ENCODE data around the gene COQ2. TPM values are rescaled to one million over a fixed set of nuclear protein-coding genes. Genes with fewer than 3 reads are reported as not detected.
"Not testable (repeated sequence)": the region's sequence is repeated elsewhere in the genome, so short reads cannot be mapped to it uniquely, and the experiment has no call there.

The COQ2 gene
- total RNA-seq (7.3 TPM), polyA plus RNA-seq (10.7 TPM)
- long read RNA-seq, donor 1, result 0 reads
- long read RNA-seq, donor 2, result 0 reads
- long read RNA-seq, donor 3, transcript COQ2-206 (7 exons, 1,641 nt), result major isoform, 7 of 7 reads
- long read RNA-seq, donor 3, partial matches to known transcripts, result 0 of 7 reads
- long read RNA-seq, donor 3, other reads (novel, unspliced or antisense), result 0 of 7 reads
- long read RNA-seq, donor 4, partial matches to known transcripts, result 0 of 2 reads
- long read RNA-seq, donor 4, other reads (novel, unspliced or antisense), result 0 of 2 reads
- long read RNA-seq, donor 5, transcript COQ2-206 (7 exons, 1,641 nt), result major isoform, 9 of 15 reads
- long read RNA-seq, donor 5, partial matches to known transcripts, result 6 of 15 reads
- long read RNA-seq, donor 5, other reads (novel, unspliced or antisense), result 0 of 15 reads
- long read RNA-seq, donor 6, partial matches to known transcripts, result 0 of 1 reads
- long read RNA-seq, donor 6, other reads (novel, unspliced or antisense), result 0 of 1 reads
- long read RNA-seq, donor 7, result 0 reads
- long read RNA-seq, donor 8, partial matches to known transcripts, result 0 of 2 reads
- long read RNA-seq, donor 8, other reads (novel, unspliced or antisense), result 0 of 2 reads
- long read RNA-seq, donor 9, partial matches to known transcripts, result 0 of 4 reads
- long read RNA-seq, donor 9, other reads (novel, unspliced or antisense), result 0 of 4 reads
- long read RNA-seq, donor 10, partial matches to known transcripts, result 0 of 1 reads
- long read RNA-seq, donor 10, other reads (novel, unspliced or antisense), result 0 of 1 reads

- H3K36me3 ChIP-seq (ENCODE audit: control insufficient read depth in 2 of 2, insufficient read depth in 2 of 2, low read length in 1 of 2), result no peaks in the 10 kb centered on the region
- H3K9me3 ChIP-seq (ENCODE audit: control insufficient read depth in 2 of 2, insufficient read depth in 1 of 2, low read length in 1 of 2), result no peaks in the 10 kb centered on the region
- peaks cover 0 to 12% of the 10 kb centered on the region in 2 donors for H3K27me3 ChIP-seq (ENCODE audit: control insufficient read depth in 2 of 2, insufficient read depth in 1 of 2, low read length in 1 of 2)
- H3K27ac ChIP-seq (ENCODE audit: low read depth in 1 of 2, low read length in 1 of 2), result peak within 1 kb of the TSS; percentile 81 to 91
- peak; percentile 82 to 94 (median 85) for DNase-seq (ENCODE audit: low read depth in 6 of 9, low spot score in 9 of 9)
- under 1% methylated on average over 76 of the region's 76 CpGs for WGBS
- peaks cover 2 to 8% of the 10 kb centered on the region in 2 donors for H3K4me1 ChIP-seq (ENCODE audit: control insufficient read depth in 2 of 2, insufficient read depth in 2 of 2, low read length in 2 of 2)
- peak within 1 kb of the TSS; percentile 72 to 88 for H3K4me3 ChIP-seq (ENCODE audit: low read length in 2 of 2)
These were observed at the start of gene COQ2 for GRCh38 chr4:83284193-83285054. Gene COQ2 (minus strand): TSS chr4:83284798. CDS start chr4:83284764, 34 bp downstream.

DNA sequence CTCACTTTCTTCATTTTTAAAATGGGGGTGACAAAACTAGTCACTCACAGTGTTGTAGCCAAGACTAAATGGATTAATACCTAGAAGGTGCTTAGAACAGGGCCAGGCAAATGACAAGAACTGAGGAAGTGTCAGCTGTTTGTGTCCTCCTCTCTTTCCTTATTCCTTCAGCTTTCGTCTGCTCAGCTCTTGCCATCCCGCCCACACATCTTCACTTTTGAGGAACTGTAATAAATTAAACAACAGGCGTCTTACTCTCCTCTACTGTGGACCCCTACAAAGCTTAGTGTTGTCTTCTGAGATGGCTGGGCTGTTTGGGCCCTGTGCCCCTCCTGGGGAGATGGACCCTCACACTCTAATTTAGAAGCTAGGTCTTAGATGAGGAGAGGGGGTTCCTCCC lies 47.4 kb upstream of the COQ2 start:
- H3K27me3 ChIP-seq (ENCODE audit: control insufficient read depth in 2 of 2, insufficient read depth in 1 of 2, low read length in 1 of 2), result peaks cover 36 to 69% of the 10 kb centered on the region in 2 donors
- no peak overlapping the region for H3K4me3 ChIP-seq (ENCODE audit: low read length in 2 of 2)
- DNase-seq (ENCODE audit: low read depth in 6 of 9, low spot score in 9 of 9), result no peak
- H3K27ac ChIP-seq (ENCODE audit: low read depth in 1 of 2, low read length in 1 of 2), result peak overlapping the region in 1 of 2 donors; percentile 8
- no peaks in the 10 kb centered on the region for H3K9me3 ChIP-seq (ENCODE audit: control insufficient read depth in 2 of 2, insufficient read depth in 1 of 2, low read length in 1 of 2)
- H3K36me3 ChIP-seq (ENCODE audit: control insufficient read depth in 2 of 2, insufficient read depth in 2 of 2, low read length in 1 of 2), result no peaks in the 10 kb centered on the region
- 83% methylated on average over 3 of the region's 3 CpGs for WGBS
- H3K4me1 ChIP-seq (ENCODE audit: control insufficient read depth in 2 of 2, insufficient read depth in 2 of 2, low read length in 2 of 2), result peaks cover 4 to 12% of the 10 kb centered on the region in 2 donors

- Histone ChIP-seq H3K27ac (ENCODE audit: low read depth in 1 of 2, low read length in 1 of 2) (no peak overlapping the region), H3K4me1 (ENCODE audit: control insufficient read depth in 2 of 2, insufficient read depth in 2 of 2, low read length in 2 of 2) (peaks cover 0 to 6% of the 10 kb centered on the region in 2 donors), H3K36me3 (ENCODE audit: control insufficient read depth in 2 of 2, insufficient read depth in 2 of 2, low read length in 1 of 2) (no peaks in the 10 kb centered on the region), H3K4me3 (ENCODE audit: low read length in 2 of 2) (no peak overlapping the region), H3K27me3 (ENCODE audit: control insufficient read depth in 2 of 2, insufficient read depth in 1 of 2, low read length in 1 of 2) (peaks cover 19 to 50% of the 10 kb centered on the region in 2 donors), H3K9me3 (ENCODE audit: control insufficient read depth in 2 of 2, insufficient read depth in 1 of 2, low read length in 1 of 2) (no peaks in the 10 kb centered on the region)
- no peak for DNase-seq (ENCODE audit: low read depth in 6 of 9, low spot score in 9 of 9)
- 94% methylated on average over 5 of the region's 5 CpGs for WGBS
These were observed 45.0 kb upstream of the COQ2 start for GRCh38 chr4:83329521-83330110.

- Histone ChIP-seq H3K27me3 (ENCODE audit: control insufficient read depth in 2 of 2, insufficient read depth in 1 of 2, low read length in 1 of 2) (peaks cover 19 to 42% of the 10 kb centered on the region in 2 donors), H3K27ac (ENCODE audit: low read depth in 1 of 2, low read length in 1 of 2) (no peak overlapping the region), H3K4me3 (ENCODE audit: low read length in 2 of 2) (no peak overlapping the region), H3K9me3 (ENCODE audit: control insufficient read depth in 2 of 2, insufficient read depth in 1 of 2, low read length in 1 of 2) (no peaks in the 10 kb centered on the region), H3K36me3 (ENCODE audit: control insufficient read depth in 2 of 2, insufficient read depth in 2 of 2, low read length in 1 of 2) (no peaks in the 10 kb centered on the region), H3K4me1 (ENCODE audit: control insufficient read depth in 2 of 2, insufficient read depth in 2 of 2, low read length in 2 of 2) (no peaks in the 10 kb centered on the region)
- WGBS, result 69% methylated on average over 7 of the region's 7 CpGs
- DNase-seq (ENCODE audit: low read depth in 6 of 9, low spot score in 9 of 9), result no peak
These were observed 44.1 kb upstream of the COQ2 start for GRCh38 chr4:83328521-83329187.

- no peaks in the 10 kb centered on the region for H3K9me3 ChIP-seq (ENCODE audit: control insufficient read depth in 2 of 2, insufficient read depth in 1 of 2, low read length in 1 of 2)
- no peak overlapping the region for H3K27ac ChIP-seq (ENCODE audit: low read depth in 1 of 2, low read length in 1 of 2)
- peaks cover 3 to 23% of the 10 kb centered on the region in 2 donors for H3K27me3 ChIP-seq (ENCODE audit: control insufficient read depth in 2 of 2, insufficient read depth in 1 of 2, low read length in 1 of 2)
- no peaks in the 10 kb centered on the region for H3K36me3 ChIP-seq (ENCODE audit: control insufficient read depth in 2 of 2, insufficient read depth in 2 of 2, low read length in 1 of 2)
- H3K4me3 ChIP-seq (ENCODE audit: low read length in 2 of 2), result no peak overlapping the region
- no peak for DNase-seq (ENCODE audit: low read depth in 6 of 9, low spot score in 9 of 9)
- WGBS, result 94% methylated on average over 8 of the region's 8 CpGs
- H3K4me1 ChIP-seq (ENCODE audit: control insufficient read depth in 2 of 2, insufficient read depth in 2 of 2, low read length in 2 of 2), result no peaks in the 10 kb centered on the region
These were observed 41.9 kb upstream of the COQ2 start for GRCh38 chr4:83326546-83326945.

DNA sequence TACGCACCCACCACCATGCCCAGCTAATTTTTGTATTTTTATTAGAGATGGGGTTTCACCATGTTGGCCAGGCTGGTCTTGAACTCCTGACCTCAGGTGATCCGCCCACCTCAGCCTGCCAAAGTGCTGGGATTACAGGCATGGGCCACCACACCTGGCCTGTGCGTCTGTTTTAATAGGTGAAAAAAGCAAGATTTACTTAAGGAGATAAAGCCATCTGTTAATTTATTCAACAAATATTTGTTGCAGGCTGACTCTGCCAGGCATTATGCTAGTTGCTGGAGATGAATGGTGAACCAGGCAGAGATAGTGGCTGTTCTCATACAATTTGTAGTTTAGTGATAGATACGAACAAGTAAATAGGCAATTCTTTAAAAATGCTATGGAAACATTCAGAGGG lies 40.7 kb upstream of the COQ2 start:
- not testable (repeated sequence) for H3K27ac ChIP-seq (ENCODE audit: low read depth in 1 of 2, low read length in 1 of 2); DNase-seq (ENCODE audit: low read depth in 6 of 9, low spot score in 9 of 9); H3K9me3 ChIP-seq (ENCODE audit: control insufficient read depth in 2 of 2, insufficient read depth in 1 of 2, low read length in 1 of 2); H3K4me1 ChIP-seq (ENCODE audit: control insufficient read depth in 2 of 2, insufficient read depth in 2 of 2, low read length in 2 of 2); H3K4me3 ChIP-seq (ENCODE audit: low read length in 2 of 2); H3K36me3 ChIP-seq (ENCODE audit: control insufficient read depth in 2 of 2, insufficient read depth in 2 of 2, low read length in 1 of 2)
- 96% methylated on average over 4 of the region's 4 CpGs for WGBS
- peaks cover 0 to 23% of the 10 kb centered on the region in 2 donors for H3K27me3 ChIP-seq (ENCODE audit: control insufficient read depth in 2 of 2, insufficient read depth in 1 of 2, low read length in 1 of 2)

- no peaks in the 10 kb centered on the region for H3K36me3 ChIP-seq (ENCODE audit: control insufficient read depth in 2 of 2, insufficient read depth in 2 of 2, low read length in 1 of 2)
- H3K27ac ChIP-seq (ENCODE audit: low read depth in 1 of 2, low read length in 1 of 2), result no peak overlapping the region
These were observed 38.5 kb upstream of the COQ2 start for GRCh38 chr4:83323136-83323535.

DNA sequence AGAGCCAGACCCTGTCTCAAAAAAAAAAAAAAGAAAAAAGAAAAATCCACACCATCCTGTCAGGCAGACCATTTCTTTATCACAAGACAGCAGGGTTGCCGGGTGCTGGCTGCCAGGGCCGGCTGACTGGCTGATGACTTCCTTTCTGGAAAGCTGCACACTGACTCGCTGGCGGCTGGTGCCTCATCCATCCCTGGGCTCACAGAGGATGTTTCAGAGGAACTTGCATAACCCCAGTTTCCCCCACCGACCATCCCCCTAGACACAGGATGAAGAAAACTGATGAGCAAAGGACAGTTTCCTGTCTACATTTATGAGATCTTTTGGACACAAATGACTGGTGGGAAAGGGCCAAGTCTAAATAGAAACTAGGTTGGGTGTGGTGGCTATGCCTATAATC lies 36.0 kb upstream of the COQ2 start:
- no peaks in the 10 kb centered on the region for H3K9me3 ChIP-seq (ENCODE audit: control insufficient read depth in 2 of 2, insufficient read depth in 1 of 2, low read length in 1 of 2)
- DNase-seq (ENCODE audit: low read depth in 6 of 9, low spot score in 9 of 9), result no peak
- peaks cover 0 to 10% of the 10 kb centered on the region in 2 donors for H3K27me3 ChIP-seq (ENCODE audit: control insufficient read depth in 2 of 2, insufficient read depth in 1 of 2, low read length in 1 of 2)
- H3K4me3 ChIP-seq (ENCODE audit: low read length in 2 of 2), result no peak overlapping the region
- peaks cover 0 to 2% of the 10 kb centered on the region in 2 donors for H3K4me1 ChIP-seq (ENCODE audit: control insufficient read depth in 2 of 2, insufficient read depth in 2 of 2, low read length in 2 of 2)
- whole genome bisulfite sequencing, result 11% methylated on average over 5 of the region's 5 CpGs
- no peaks in the 10 kb centered on the region for H3K36me3 ChIP-seq (ENCODE audit: control insufficient read depth in 2 of 2, insufficient read depth in 2 of 2, low read length in 1 of 2)
- H3K27ac ChIP-seq (ENCODE audit: low read depth in 1 of 2, low read length in 1 of 2), result no peak overlapping the region

More at GRCh38 chr4:83323136-83323535, 38.5 kb upstream of the COQ2 start:
- Histone ChIP-seq H3K4me1 (ENCODE audit: control insufficient read depth in 2 of 2, insufficient read depth in 2 of 2, low read length in 2 of 2) (peaks cover 0 to 2% of the 10 kb centered on the region in 2 donors), H3K27me3 (ENCODE audit: control insufficient read depth in 2 of 2, insufficient read depth in 1 of 2, low read length in 1 of 2) (peaks cover 0 to 14% of the 10 kb centered on the region in 2 donors), H3K4me3 (ENCODE audit: low read length in 2 of 2) (no peak overlapping the region), H3K9me3 (ENCODE audit: control insufficient read depth in 2 of 2, insufficient read depth in 1 of 2, low read length in 1 of 2) (no peaks in the 10 kb centered on the region)
- no peak for DNase-seq (ENCODE audit: low read depth in 6 of 9, low spot score in 9 of 9)
- WGBS, result 98% methylated on average over 3 of the region's 3 CpGs
